ENCODE measurements around the gene RNF208. TPM values are rescaled to one million over a fixed set of nuclear protein-coding genes. Genes with fewer than 3 reads are reported as not detected.

Gene RNF208
- 0.23 TPM in 1 of 2 replicates, not detected in the other for total RNA-seq

GRCh38 chr9:137222190-137223077 lies at the start of gene RNF208:
TSS of gene RNF208 (minus strand) at chr9:137222240. CDS start at chr9:137221212, 1,028 bp downstream.

GRCh38 chr9:137254624-137255447 lies 32.8 kb upstream of the RNF208 start, which contains the start of gene NELFB:
TSS of gene NELFB (plus strand) at chr9:137255327.

GRCh38 chr9:137251194-137251461 lies 29.1 kb upstream of the RNF208 start, which contains the start of gene STPG3:
TSS of gene STPG3 (plus strand) at chr9:137251286. CDS start at chr9:137251287, 1 bp downstream.

GRCh38 chr9:137240841-137241489 lies 18.9 kb upstream of the RNF208 start, which contains the start of gene TUBB4B:
TSS of gene TUBB4B (plus strand) at chr9:137241287. CDS start at chr9:137241361, 74 bp downstream.

GRCh38 chr9:137230705-137231371 lies 8.8 kb upstream of the RNF208 start, which contains the start of gene SLC34A3:
TSS of gene SLC34A3 (plus strand) at chr9:137230901. CDS start at chr9:137231703, 802 bp downstream.

GRCh38 chr9:137227054-137227852 lies 5.2 kb upstream of the RNF208 start, which contains the start of gene RNF224:
TSS of gene RNF224 (plus strand) at chr9:137227502. CDS start at chr9:137228336, 834 bp downstream.

GRCh38 chr9:137224830-137225694 lies 3.0 kb upstream of the RNF208 start, which contains the start of gene CYSRT1:
TSS of gene CYSRT1 (plus strand) at chr9:137225174. CDS start at chr9:137225622, 448 bp downstream.

GRCh38 chr9:137205126-137206069 lies 16.6 kb downstream of the RNF208 start, which contains the start of the genes NDOR1 and TMEM203:
TSS of gene NDOR1 (plus strand) at chr9:137205700. CDS start at chr9:137205778, 78 bp downstream.
TSS of gene TMEM203 (minus strand) at chr9:137205648. CDS start at chr9:137205414, 234 bp downstream.

GRCh38 chr9:137200311-137201204 lies 21.5 kb downstream of the RNF208 start, which contains the start of gene TPRN:
TSS of gene TPRN (minus strand) at chr9:137200741. CDS start at chr9:137200711, 30 bp downstream.

GRCh38 chr9:137188490-137189296 lies 33.3 kb downstream of the RNF208 start, which contains the start of the genes ANAPC2 and SSNA1:
TSS of gene ANAPC2 (minus strand) at chr9:137188560. CDS start at chr9:137188532, 28 bp downstream.
TSS of gene SSNA1 (plus strand) at chr9:137188676. CDS start at chr9:137188727, 51 bp downstream.

Other genes starting within 250 kb of the RNF208 start
- gene PTGDS, start 244.7 kb downstream of the RNF208 start, total RNA-seq: not detected in 2 replicates
- not detected in 2 replicates for gene LCNL1, start 239.2 kb downstream of the RNF208 start, total RNA-seq
- gene PAXX, start 229.8 kb downstream of the RNF208 start, total RNA-seq: 45.6 and 54.8 TPM in 2 replicates
- 3.3 and 8.7 TPM in 2 replicates for gene CLIC3, start 225.7 kb downstream of the RNF208 start, total RNA-seq
- 0.95 and 5.2 TPM in 2 replicates for gene ABCA2, start 194.0 kb downstream of the RNF208 start, total RNA-seq
- not detected in 2 replicates for gene FUT7, start 190.2 kb downstream of the RNF208 start, total RNA-seq
- 2.9 and 9.0 TPM in 2 replicates for gene NPDC1, start 176.1 kb downstream of the RNF208 start, total RNA-seq
- 0.11 and 0.39 TPM in 2 replicates for gene ENTPD2, start 168.2 kb downstream of the RNF208 start, total RNA-seq
- gene SAPCD2, start 151.7 kb downstream of the RNF208 start, total RNA-seq: 4.0 and 10.3 TPM in 2 replicates
- 1.2 and 3.8 TPM in 2 replicates for gene UAP1L1, start 144.7 kb downstream of the RNF208 start, total RNA-seq
- 63.0 and 80.3 TPM in 2 replicates for gene MAN1B1, start 135.3 kb downstream of the RNF208 start, total RNA-seq
- 25.3 and 29.1 TPM in 2 replicates for gene DPP7, start 107.5 kb downstream of the RNF208 start, total RNA-seq
- 0.04 and 0.23 TPM in 2 replicates for gene GRIN1, start 83.1 kb downstream of the RNF208 start, total RNA-seq
- gene LRRC26, start 52.2 kb downstream of the RNF208 start, total RNA-seq: not detected in 2 replicates
- gene TMEM210, start 50.2 kb downstream of the RNF208 start, total RNA-seq: not detected in 2 replicates
- 8.4 and 11.1 TPM in 2 replicates for gene ANAPC2, start 33.7 kb downstream of the RNF208 start, total RNA-seq
- 95.3 and 137 TPM in 2 replicates for gene SSNA1, start 33.6 kb downstream of the RNF208 start, total RNA-seq
- gene TPRN, start 21.5 kb downstream of the RNF208 start, total RNA-seq: 4.9 and 6.7 TPM in 2 replicates
- gene TMEM203, start 16.6 kb downstream of the RNF208 start, total RNA-seq: 29.0 and 40.6 TPM in 2 replicates
- 9.0 and 11.4 TPM in 2 replicates for gene NDOR1, start 16.5 kb downstream of the RNF208 start, total RNA-seq
- gene CYSRT1, start 2.9 kb upstream of the RNF208 start, total RNA-seq: 0.70 and 1.4 TPM in 2 replicates
- gene RNF224, start 5.3 kb upstream of the RNF208 start, total RNA-seq: 0.15 TPM in 1 of 2 replicates, not detected in the other
- gene SLC34A3, start 8.7 kb upstream of the RNF208 start, total RNA-seq: not detected in 2 replicates
- 439 and 1,151 TPM in 2 replicates for gene TUBB4B, start 19.0 kb upstream of the RNF208 start, total RNA-seq
- gene STPG3, start 29.0 kb upstream of the RNF208 start, total RNA-seq: not detected in 2 replicates
- gene NELFB, start 33.1 kb upstream of the RNF208 start, total RNA-seq: 45.1 and 51.7 TPM in 2 replicates
- gene TOR4A, start 55.5 kb upstream of the RNF208 start, total RNA-seq: 17.8 and 24.2 TPM in 2 replicates
- 1.1 and 2.2 TPM in 2 replicates for gene NRARP, start 80.0 kb upstream of the RNF208 start, total RNA-seq
- gene EXD3, start 200.9 kb upstream of the RNF208 start, total RNA-seq: 4.6 and 8.9 TPM in 2 replicates
- gene NOXA1, start 201.2 kb upstream of the RNF208 start, total RNA-seq: 0.31 TPM in 1 of 2 replicates, not detected in the other
- not detected in 2 replicates for gene ENTPD8, start 219.1 kb upstream of the RNF208 start, total RNA-seq
- gene NSMF, start 237.1 kb upstream of the RNF208 start, total RNA-seq: 48.9 and 50.7 TPM in 2 replicates